Ovary (tissue), 9 donors: ENCODE data around the gene FAM241B. TPM values are rescaled to one million over a fixed set of nuclear protein-coding genes. Genes with fewer than 3 reads are reported as not detected.

Source experiments
- DNase-seq, 5 donors: peaks; one replicate each; pipeline ENCODE4 v3.0.0-alpha.2; 2019 to 2020
- H3K27ac ChIP-seq, 2 donors: fragments of 200-600 bp; one replicate each; pipeline versions ENCODE4 v1.5.1 to v1.8.0; 2019 to 2022
- H3K27me3 ChIP-seq: fragments of 200-600 bp; one replicate; pipeline ENCODE4 v1.8.0; 2022
- H3K36me3 ChIP-seq: fragments of 200-600 bp; sonication (generic); one replicate; pipeline ENCODE4 v1.5.1; 2019
- H3K4me1 ChIP-seq: one replicate; pipeline ENCODE4 v1.8.1; 2013; ENCODE audit warnings: mild to moderate bottlenecking, moderate library complexity; ENCODE audit not compliant: insufficient read depth
- H3K4me3 ChIP-seq: fragments of 200-600 bp; sonication (generic); one replicate; pipeline ENCODE4 v1.5.1; 2017
- H3K9me3 ChIP-seq, 2 donors: fragments of 200-600 bp in 1 of 2; sonication (generic) in 1 of 2; one replicate each; pipeline versions ENCODE4 v1.5.1 to v1.8.1; 2013 to 2019; ENCODE audit warnings: mild to moderate bottlenecking in 1 of 2, moderate library complexity in 1 of 2
- CTCF ChIP-seq, 3 donors: fragments of 450-650 bp in 2 of 3; fragments of 200-600 bp in 1 of 3; IDR thresholded peaks; one replicate each; pipeline versions ENCODE4 v1.5.1 to v1.8.0; 2016 to 2022; ENCODE audit warnings: antibody characterized with exemption in 3 of 3, mild to moderate bottlenecking in 1 of 3
- EP300 ChIP-seq: sonication (generic); formaldehyde crosslinking; IDR thresholded peaks from one replicate; pipeline ENCODE4 v1.6.1; 2017; ENCODE audit warnings: antibody characterized with exemption
- POLR2A ChIP-seq: fragments of 450-650 bp; IDR thresholded peaks from one replicate; pipeline ENCODE4 v1.6.1; 2017; ENCODE audit warnings: antibody characterized with exemption, mild to moderate bottlenecking, moderate library complexity
- WGBS, 3 donors: extraction: QIAGEN DNeasy Blood & Tissue Kit in 1 of 3; methylation state at CpG; one replicate each; pipeline versions ENCODE4 v1.1.5 to v1.1.7; 2013 to 2017; 5-methylcytosine and 5-hydroxymethylcytosine counted together
- intact Hi-C, 4 donors: fragments of 100-400 bp; cut with DNase I; formaldehyde crosslinking; loops; one replicate each; pipeline versions ENCODE4 v1.11.0 to v1.15.1; 2022 to 2023
- polyA plus RNA-seq, 2 donors: library from polyadenylated mRNA; stranded (reverse); fragments of 200-250 nt in 1 of 2; fragments of 350-450 nt in 1 of 2; fragmentation: Illumina TruSeq in 1 of 2; extraction: RNeasy Lipid Tissue Mini Kit (QIAGEN cat#74804) in 1 of 2; gene quantifications; one replicate each; pipeline ENCODE4 v1.2.3, GENCODE V29; 2013 to 2014
- total RNA-seq, 7 donors: library from RNA; depleted of rRNA in 2 of 7; stranded (reverse); fragments of >200 nt in 2 of 7; fragmentation: NEBNext Ultra II Directional in 3 of 7; extraction: Animal tissue kit (Norgen Biotek cat#: 25700) in 3 of 7; gene quantifications; one replicate each; pipeline versions ENCODE4 v1.1.0 to v1.2.4, GENCODE V29; 2016 to 2023
- donor health status: DM: no; HTN: no; CAD: no; lungs with moderate emphysema.
- donor health status: DM: no; HTN: no; CAD: no.
- donor health status: Bipolar disorder and iron deficiency.
- donor health status: DM: yes; HTN: yes; CAD: no.
- donor health status: DM: no; HTN: no; CAD: no.
- donor health status: DM: yes; HTN: yes; CAD: no.

FAM241B gene
- total and polyA plus RNA-seq, 9 donors = 1.2 to 3.1 (median 2.0) TPM

GRCh38 chr10:69669409-69669808 lies 39.4 kb downstream of the FAM241B start:
- DNase-seq = no peak
- 72 to 83% (median 78%) methylated on average over 4 of the region's 4 CpGs for WGBS, 3 donors
- H3K9me3 ChIP-seq = no peaks in the 10 kb centered on the region
- H3K4me1 ChIP-seq = no peaks in the 10 kb centered on the region
- H3K4me3 ChIP-seq = no peak overlapping the region
- no peaks in the 10 kb centered on the region for H3K27me3 ChIP-seq
- TF ChIP-seq EP300 (no peak), CTCF (IDR thresholded peaks at IDR 0.05) (no peak), POLR2A (no peak)
- H3K27ac ChIP-seq = no peak overlapping the region
- H3K36me3 ChIP-seq = no peaks in the 10 kb centered on the region
- intact Hi-C loops = no loop called here

GRCh38 chr10:69673521-69673920 lies 43.5 kb downstream of the FAM241B start:
- no peak for DNase-seq
- no peak for TF ChIP-seq CTCF (IDR thresholded peaks at IDR 0.05)
- TF ChIP-seq POLR2A = no peak
- no peak for TF ChIP-seq EP300
- Histone ChIP-seq H3K4me1 (no peaks in the 10 kb centered on the region), H3K4me3 (no peak overlapping the region), H3K27me3 (no peaks in the 10 kb centered on the region), H3K9me3 (no peaks in the 10 kb centered on the region), H3K36me3 (no peaks in the 10 kb centered on the region), H3K27ac (no peak overlapping the region)
- intact Hi-C loops = no loop called here
- WGBS, 3 donors = 81 to 82% (median 81%) methylated on average over 3 of the region's 3 CpGs

GRCh38 chr10:69674786-69675185 lies 44.7 kb downstream of the FAM241B start:
- no peak for DNase-seq
- Histone ChIP-seq H3K4me1 (no peaks in the 10 kb centered on the region), H3K36me3 (no peaks in the 10 kb centered on the region), H3K27me3 (no peaks in the 10 kb centered on the region), H3K27ac (no peak overlapping the region), H3K9me3 (no peaks in the 10 kb centered on the region), H3K4me3 (no peak overlapping the region)
- intact Hi-C loops = no loop called here
- 78 to 88% (median 81%) methylated on average over 2 of the region's 2 CpGs for WGBS, 3 donors
- no peak for TF ChIP-seq POLR2A
- no peak for TF ChIP-seq EP300

GRCh38 chr10:69676301-69676700 lies 46.3 kb downstream of the FAM241B start:
- Histone ChIP-seq H3K4me3 (no peak overlapping the region), H3K36me3 (no peaks in the 10 kb centered on the region), H3K27me3 (no peaks in the 10 kb centered on the region), H3K4me1 (no peaks in the 10 kb centered on the region), H3K9me3 (no peaks in the 10 kb centered on the region), H3K27ac (no peak overlapping the region)
- DNase-seq = no peak
- intact Hi-C loops = no loop called here
- no peak for TF ChIP-seq CTCF (IDR thresholded peaks at IDR 0.05)
- no peak for TF ChIP-seq EP300
- no peak for TF ChIP-seq POLR2A
- 65 to 89% (median 74%) methylated on average over 4 of the region's 4 CpGs for whole genome bisulfite sequencing, 3 donors

GRCh38 chr10:69677985-69678654 lies 48.1 kb downstream of the FAM241B start:
- intact Hi-C loops = no loop called here
- 59 to 63% (median 63%) methylated on average over 20 of the region's 20 CpGs for WGBS, 3 donors
- Histone ChIP-seq H3K4me1 (no peaks in the 10 kb centered on the region), H3K27me3 (no peaks in the 10 kb centered on the region), H3K27ac (no peak overlapping the region), H3K36me3 (no peaks in the 10 kb centered on the region), H3K4me3 (no peak overlapping the region), H3K9me3 (no peaks in the 10 kb centered on the region)
- TF ChIP-seq CTCF (IDR thresholded peaks at IDR 0.05) (no peak), EP300 (no peak), POLR2A (no peak)
- no peak for DNase-seq
